HG03045 (cell line): ENCODE measurements around the gene ACACB.

Experiments
- ATAC-seq: cut with Tn5 transposase; IDR thresholded peaks from one replicate; pipeline ENCODE4 v1.9.1; 2021; ENCODE audit warnings: mild to moderate bottlenecking, moderate library complexity; ENCODE audit not compliant: unreplicated experiment

Gene ACACB

DNA sequence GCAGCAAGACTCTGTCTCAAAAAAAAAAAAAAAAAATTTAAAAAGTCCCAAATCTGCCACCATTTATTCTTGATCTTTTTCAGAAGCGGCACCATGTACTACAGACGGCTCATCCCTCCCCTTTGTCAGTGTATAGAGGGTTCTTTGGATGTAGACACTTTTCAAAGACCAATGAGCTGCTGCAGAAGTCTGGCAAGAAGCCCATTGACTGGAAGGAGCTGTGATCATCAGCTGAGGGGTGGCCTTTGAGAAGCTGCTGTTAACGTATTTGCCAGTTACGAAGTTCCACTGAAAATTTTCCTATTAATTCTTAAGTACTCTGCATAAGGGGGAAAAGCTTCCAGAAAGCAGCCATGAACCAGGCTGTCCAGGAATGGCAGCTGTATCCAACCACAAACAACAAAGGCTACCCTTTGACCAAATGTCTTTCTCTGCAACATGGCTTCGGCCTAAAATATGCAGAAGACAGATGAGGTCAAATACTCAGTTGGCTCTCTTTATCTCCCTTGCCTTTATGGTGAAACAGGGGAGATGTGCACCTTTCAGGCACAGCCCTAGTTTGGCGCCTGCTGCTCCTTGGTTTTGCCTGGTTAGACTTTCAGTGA, 6.5 kb upstream of the ACACB start:
- no peak for ATAC-seq

DNA sequence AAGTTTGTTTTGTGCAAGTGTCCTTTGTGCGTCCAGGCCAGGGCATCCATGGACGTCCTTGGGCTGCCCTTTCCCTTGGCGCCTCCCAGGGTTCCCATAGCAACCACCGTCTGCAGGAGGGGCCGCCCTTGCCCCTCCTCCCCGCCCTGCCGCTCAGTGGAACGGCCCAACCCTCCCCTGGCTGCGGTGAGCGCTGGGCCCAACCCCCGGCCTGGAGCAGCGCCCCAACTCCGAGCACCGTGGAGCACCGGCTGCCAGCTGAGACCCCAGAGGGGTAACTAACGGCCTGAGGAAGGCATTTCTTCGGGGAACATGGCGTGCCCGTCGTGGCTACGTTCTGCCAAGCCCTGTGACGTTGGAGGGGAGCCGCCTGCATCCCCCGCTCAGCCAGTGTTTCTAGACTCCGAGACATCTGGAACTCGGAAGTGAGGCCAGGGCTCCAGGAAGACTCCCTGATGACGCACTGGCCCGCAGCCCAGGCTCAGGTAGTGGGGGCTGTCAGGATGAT, 5.3 kb upstream of the ACACB start:
- ATAC-seq, result peak; percentile 84

DNA sequence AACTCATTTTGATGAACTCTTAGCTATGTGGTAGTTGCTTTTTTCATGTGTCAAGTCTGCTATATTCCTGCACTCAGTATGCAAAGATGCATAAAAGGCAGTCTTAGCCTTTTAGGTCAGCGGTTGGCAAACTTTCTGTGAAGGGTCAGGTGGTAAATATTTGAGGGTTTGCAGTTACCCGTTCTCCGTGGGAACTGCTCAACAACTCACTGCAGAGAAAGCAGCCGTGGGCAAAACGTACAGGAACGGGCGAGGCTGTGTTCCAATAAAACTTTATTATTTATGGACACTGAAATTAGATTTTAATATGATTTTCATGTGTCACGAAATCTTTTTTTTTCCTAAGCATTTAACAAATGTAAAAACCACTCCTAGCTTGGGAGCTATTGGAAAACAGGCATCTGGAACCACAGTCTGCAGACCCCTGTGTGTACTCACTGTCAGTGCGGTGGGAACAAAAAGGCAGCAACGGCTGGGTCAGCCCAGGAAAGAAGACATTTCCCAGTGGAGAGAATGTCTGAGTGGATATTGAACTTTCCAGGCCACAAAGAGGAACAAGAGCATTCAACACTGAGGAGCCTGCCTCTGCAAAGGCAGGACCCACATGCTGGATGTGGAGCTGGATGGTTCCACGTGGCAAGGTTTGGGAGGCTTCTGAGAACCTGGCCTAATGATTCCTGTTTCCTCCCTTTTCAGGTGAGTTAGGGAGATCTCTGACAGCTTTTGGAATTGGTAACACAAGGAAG, 3.5 kb upstream of the ACACB start:
- no peak for ATAC-seq

DNA sequence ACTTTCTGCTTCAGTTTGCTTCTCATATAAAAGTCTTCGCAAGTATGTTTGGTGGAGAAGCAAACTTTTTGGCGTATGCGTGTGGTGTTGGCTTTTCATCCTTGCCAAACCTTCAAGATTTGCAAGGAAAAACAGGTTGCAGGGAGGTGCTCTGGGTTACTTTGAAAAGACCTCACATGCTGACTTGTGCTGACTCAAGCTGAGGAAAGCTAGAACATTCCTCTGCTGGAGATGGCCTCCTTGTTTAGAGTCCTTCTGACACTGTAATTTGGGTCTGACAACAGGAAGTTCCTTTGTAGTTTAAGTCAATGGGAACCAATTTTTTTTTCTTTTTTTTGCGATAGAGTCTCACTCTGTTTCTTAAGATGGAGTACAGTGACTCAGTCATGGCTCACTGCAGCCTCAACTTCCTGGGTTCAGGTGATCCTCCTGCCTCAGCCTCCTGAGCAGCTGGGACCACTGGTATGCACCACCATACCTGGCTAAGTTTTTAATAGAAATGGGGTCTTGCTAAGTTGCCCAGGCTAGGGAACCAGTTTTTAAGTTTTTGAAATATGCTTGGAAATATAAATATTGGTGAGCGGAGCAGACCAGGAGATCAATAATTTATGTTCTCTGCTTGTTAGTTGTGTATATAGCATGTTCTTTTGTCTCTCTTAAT, 2.6 kb upstream of the ACACB start:
- ATAC-seq, result no peak

DNA sequence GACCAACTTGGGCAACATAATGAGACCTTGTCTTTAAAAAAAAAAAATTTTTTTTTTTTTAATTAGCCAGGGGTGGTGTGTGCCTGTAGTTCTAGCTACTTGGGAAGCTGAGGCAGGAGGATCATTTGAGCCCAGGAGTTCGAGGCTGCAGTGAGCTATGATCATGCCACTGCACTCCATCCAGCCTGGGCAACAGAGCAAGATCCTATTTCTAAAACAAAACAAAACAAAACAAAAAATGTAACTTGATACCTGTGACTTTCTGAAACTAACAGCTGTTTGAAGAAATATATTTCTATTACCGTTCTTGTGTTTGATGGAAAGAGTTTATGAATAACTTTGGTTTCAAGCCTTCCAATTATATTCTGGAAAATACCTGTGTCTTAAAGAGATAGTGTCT, 1.7 kb upstream of the ACACB start:
- ATAC-seq, result no peak

DNA sequence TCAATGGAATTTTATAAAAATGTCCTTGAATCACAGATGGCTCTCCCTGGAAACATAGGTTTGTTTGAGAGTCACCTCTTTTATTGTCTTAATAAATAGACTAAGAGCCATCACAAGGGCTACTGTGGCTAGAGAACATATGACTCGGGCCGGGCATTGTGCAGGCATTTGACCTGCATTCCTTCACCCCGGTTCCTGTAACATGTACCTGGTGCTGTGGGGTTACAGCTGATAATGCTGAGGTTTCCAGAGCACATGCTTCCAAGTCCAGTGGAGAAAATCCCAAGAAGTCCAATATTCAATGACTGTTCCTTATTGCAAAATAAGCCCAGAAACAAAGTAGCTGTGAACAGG, 1.0 kb upstream of the ACACB start:
- ATAC-seq, result no peak

DNA sequence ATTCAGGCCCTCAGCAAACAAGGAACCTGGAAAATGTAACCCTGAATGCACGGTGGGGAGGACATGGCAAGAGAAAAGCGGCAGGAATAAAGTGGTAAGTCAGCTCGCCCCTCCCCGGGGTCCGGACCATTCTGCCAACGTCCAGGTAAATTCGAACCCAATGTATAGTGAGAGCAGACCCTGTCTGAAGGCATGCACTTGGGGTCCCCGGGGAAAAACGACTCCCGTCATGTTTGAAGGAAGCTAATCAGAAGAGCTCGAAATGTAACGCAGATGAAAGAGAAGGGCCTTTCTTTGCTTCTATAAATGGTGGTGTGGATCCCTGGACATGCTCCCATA, 193 bp downstream of the ACACB start:
- no peak for ATAC-seq

DNA sequence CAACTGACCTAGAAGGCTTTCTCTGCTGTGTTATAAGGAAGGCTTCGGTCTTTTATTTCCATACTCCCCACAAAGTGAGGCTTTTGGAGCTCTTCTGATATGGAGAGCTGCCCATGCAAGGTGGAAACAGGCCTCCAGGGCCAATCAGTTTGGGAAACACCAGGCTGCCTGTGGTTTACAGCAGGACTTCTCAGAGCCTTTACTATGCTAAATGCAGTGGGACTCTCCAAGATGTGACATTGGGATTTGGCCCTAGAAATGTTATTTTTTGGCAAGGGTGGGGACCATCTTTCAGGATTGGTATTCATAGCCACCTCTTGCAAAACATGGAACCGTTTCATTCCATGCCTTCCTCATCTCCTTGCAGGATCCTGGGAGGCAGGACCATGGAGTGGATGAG, 3.7 kb downstream of the ACACB start:
- ATAC-seq, result no peak

DNA sequence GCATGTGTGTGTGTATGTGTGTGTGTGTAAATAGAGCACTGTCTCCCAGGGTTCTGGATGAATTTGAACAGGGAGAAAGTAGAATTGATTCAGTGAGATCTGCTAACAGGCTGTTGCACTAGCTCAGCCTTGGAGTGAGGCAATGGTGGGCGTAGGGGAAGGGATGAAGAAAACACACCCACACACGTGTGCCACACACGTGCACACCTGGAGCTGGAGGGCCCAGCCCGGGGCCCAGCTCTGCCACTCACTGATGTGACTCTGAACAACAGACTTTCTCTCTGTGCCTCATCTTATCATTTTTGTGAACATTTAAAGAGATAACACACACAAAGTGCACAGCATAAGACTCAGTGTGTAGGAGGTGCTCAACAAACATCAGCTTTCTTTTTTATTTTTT, 4.2 kb downstream of the ACACB start:
- ATAC-seq, result no peak

DNA sequence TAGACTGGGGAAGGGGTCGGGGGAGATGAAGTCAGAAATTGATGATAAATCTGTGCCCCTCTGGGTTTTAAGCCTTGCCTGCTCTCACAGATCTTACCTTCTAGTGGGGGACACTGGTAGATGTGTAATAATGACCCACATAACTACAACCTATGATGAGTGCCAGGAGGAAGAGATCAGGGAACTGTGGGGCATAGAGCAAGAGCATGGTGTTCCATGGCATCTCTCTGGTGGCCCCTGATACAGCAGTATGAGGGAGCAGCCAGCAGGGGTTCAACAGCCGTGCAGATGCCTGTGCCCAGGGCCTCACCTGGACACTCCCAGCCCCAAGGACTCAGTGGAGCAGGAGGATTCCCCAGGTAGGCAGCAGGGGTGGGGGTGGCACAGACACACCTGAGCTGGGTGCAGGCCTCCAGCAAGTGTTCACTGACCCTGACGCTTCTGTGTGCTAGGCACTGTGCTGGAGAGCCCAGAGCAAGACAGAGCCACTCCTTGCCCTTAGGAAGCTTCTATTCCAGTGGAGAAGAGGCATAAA, 5.0 kb downstream of the ACACB start:
- no peak for ATAC-seq

DNA sequence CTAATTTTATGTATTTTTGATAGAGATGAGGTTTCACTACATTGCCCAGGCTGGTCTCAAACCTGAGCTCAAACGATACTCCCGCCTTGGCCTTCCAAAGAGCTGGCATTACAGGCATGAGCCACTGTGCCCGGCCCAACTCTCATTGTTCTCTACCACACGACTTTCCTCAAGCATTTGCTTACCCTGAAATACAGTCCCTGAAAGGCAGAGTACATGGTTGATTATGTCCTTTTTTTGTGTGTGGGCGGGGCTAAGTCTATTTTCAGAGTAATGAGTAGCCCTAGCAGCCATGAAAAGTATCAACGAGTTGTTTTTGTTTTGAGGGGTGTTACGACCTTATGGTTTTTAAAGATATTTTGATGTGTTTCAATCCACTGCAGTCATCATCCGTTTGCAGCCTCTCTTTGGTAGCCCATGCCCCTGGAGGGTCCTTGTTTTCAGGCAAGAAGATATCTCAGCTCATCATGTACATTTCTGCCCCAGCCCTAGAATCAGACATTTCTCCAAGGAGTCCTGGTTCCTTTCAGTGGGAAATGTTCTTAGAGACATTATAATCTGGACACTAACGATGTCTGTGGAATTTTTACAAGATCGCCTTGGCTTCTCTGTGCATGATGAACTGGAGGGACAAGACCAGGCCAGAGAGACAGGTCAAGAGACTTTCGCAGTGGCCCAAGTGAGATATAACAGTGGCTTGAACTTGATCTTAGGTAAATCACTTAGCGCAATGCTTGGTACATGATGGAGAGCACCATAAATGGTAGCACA, 8.7 kb downstream of the ACACB start:
- no peak for ATAC-seq

DNA sequence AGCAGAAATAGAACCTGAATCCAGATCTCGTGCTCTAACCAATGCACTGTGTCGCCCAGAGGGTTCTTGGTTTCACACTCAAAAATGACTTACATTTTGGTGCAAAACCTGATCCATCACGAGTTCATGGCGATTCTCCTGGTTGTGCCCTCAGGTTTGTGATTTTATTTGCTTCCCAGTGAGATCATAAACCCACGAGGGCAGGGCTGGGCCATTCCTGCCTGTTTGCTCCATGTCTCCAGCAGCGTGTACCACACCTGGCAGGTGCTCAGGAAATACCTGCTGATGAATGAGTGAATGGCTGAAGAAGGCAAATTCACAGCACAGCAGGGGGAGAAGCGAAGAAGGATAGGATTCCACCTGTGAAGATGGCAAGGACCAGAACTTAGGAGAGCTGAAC, 9.4 kb downstream of the ACACB start:
- no peak for ATAC-seq

DNA sequence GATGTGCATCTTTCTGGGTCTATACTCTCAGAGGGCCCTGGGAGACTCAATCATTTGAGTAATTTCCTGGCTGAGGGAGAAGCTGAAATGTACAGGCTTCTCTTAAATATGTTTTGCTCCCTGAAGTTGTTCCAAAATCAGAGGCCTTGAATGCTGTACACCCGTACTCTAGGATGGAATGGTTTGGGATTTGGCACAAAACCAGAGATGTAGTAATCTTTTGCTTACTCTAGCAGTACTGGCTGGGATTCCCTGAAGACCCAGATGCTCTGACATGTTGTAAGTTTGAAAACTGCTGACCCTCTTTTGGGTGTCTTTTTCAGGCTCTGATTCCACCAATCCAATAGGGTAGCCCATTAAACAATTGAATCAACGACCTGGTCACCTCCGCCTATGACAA, 10.4 kb downstream of the ACACB start:
- no peak for ATAC-seq

DNA sequence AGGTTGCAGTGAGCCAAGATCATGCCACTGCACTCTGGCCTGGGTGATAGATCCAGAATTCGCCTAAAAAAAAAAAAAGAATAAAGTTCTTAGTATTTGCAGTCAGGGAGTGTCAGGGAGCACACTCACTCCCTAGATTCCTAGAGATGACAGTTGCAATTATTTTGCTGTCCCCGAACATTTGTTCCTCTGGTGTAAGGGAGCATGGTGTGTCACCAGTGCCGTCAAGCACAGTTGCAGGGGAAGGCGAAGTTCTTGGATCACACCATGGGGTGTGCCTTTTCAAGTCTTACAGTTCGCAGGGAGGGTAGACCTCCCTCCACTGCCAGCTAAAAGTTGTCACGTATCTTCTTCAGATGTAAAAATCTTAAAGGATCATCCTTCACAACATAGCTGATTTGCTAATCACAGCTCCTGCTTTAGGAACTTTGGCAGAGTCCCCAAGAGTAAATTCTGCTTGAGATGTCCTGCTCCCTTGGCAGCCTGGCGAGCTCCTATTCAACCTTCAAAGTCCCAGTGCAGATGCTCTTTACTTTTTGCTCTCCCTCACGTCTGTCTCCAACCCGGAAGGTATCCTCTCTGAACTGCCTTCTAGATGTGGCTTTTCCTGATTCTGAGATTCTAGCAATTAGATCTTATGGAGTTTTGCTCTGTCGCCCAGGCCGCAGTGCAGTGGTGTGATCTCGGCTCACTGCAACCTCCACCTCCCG, 11.3 kb downstream of the ACACB start:
- no peak for ATAC-seq

DNA sequence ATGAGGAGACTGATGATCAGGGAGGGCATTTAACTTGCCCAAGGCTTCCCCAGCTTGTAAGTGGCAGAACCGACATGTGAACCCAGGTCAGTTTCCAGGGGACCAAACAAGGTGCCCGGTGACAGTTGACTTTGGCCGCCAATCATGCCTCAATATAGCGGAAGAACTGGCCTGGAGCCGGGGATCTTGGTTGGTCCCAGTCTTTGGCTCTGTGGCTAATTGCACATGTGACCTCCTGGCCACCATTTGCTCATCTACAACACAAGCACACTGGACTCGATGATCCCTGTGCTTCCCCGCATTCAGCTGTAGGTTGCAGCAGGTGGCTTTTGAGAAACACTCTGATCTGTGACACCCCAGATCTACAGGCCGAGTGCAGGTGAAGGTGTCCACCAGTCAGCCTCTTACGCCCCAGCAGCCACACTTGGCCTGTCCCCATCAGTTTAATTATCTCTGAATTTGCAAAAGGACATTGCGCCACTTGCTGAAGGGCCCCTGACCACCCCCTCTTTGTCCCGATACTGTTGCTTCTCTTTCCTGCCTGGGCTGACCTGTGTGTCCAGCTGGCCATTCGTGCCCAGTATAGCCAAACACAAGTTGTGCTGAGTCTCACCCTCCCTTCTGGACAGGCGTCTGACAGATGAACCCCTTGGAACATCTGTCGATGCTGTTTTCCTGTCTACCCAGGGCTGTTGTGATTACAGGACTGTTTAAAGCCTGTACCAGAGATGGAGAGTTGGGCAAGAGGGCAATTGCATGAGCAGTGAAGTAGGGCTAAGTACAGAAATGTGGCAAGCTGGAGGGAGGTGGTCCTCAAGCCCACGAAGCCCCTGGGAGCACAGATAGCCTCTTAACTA, 14.1 kb downstream of the ACACB start:
- no peak for ATAC-seq

DNA sequence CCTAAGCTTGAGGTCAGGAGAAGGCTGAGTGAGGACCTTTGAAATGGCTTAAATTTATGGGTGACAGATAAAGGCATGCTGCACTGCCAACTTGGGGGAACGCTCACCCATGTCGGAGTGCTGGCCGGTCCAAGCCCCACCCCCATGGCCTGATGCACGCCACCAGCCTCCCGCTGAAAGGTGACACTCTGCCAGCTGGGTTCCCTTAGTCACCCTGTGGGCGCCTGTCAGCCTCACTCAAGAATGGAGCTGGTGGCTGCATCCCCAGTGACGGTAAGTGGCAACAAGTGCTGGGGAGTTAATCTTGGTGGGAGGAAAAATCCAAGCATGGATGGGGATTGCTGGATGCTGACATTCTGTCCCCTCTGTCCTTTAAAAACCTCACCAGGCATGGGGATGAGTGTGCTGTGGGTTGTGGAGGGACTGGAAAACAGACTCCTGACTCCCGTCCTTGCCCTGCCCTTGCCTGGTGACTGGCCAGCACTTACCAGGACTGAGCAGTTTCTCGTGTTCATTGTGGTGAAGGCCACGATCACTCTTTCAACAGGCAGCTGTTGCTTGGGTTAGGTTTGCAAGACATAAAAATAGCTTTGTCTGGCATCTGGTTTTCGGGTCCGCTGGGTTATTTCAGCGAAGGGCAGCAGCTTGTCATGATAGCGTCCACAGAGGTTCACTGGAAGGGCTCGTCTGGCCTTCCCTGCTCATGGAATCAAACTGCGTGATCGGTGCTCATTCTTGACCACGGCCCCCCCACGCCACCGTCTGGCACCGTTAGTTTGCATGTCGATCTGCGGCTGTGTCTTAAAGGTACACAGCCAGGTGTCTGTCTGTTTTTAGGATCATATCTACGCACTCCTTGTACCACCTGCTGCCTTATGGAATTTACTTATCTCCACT, 15.0 kb downstream of the ACACB start:
- ATAC-seq, result no peak

DNA sequence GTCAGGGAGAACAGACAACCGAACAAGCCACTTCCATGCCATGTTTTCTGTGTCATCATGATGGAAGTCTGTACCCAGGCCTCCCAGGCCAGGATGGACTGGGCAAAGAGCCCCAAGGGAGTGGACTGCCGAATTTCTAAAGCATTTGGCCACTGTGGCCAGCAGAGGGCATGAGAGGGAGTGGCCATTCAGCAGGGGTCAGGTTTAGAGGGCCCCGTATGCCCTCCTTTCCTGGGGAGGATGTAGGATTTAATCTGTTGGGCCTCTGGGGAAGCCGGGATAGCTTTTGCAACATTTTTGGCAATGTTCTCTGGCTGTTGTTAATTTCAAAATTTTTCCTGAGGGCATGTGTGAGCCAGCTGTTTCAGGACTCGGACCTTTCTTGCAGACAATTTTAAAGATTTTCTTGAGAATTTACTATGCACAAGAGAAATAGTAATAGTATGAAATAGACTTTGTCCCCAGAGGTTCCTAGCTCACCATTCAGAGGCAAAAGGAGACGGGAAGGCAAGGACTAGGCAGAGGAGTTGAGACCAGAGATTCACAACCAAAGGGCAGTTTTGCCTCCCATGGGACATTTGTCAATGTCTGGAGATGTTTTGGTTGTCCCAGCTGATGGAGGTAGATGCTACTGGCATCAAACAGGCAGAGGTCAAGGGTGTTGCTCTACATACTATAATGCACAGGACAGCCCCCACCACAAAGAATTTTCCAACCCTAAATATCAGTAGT, 18.0 kb downstream of the ACACB start:
- no peak for ATAC-seq

DNA sequence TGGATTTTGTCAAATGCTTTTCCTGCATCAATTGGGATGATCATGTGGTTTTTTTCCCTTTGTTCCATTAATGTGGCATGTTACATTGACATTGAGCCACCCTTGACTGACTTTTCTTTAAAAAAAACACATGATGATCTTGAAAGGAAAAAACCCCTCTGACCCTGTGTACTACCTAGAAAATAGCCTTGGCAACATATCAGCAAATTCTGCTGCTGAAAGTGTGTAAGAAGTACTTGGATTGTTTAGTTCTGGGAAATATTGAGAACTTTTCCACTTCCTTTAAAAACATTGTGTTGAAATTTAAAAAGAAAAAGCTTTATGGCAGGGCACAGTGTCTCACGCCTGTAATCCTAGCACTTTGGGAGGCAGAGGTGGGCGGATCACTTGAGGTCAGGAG, 20.7 kb downstream of the ACACB start:
- no peak for ATAC-seq
